Measurements from ENCODE around the gene SIGLEC10.

Gene SIGLEC10

GRCh38 chr19:51366389-51367254 is 50.8 kb downstream of the SIGLEC10 start:
- DNase-seq (ENCODE audit: low read depth, low spot score) = peak; percentile 88

DNA sequence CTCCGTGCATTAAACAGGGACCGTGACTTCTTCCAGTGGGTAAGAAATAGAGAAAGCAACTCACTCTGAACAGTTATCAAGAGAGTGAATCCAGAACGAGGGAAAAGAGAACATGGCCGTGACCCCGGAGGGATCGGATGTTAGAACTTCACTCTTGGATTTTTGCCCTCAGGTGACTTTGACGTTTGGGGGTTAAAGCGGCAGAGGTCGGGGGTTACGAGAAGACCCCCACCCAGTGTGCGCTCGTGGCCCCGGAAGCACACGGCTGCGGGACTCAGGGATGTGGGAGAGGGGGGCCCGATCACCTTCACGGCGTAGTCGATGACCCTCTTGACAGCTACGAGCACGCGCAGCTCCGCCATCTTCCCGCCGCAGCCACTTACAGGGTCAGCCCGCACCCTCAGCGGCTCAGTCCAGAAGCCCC is 51.5 kb downstream of the SIGLEC10 start, which contains the start of gene ETFB:
ETFB (minus strand) TSS at position 424 of the 424 bp plus-strand sequence; CDS start at position 362, 62 bp downstream.
- DNase-seq (ENCODE audit: low read depth, low spot score) = no peak

DNA sequence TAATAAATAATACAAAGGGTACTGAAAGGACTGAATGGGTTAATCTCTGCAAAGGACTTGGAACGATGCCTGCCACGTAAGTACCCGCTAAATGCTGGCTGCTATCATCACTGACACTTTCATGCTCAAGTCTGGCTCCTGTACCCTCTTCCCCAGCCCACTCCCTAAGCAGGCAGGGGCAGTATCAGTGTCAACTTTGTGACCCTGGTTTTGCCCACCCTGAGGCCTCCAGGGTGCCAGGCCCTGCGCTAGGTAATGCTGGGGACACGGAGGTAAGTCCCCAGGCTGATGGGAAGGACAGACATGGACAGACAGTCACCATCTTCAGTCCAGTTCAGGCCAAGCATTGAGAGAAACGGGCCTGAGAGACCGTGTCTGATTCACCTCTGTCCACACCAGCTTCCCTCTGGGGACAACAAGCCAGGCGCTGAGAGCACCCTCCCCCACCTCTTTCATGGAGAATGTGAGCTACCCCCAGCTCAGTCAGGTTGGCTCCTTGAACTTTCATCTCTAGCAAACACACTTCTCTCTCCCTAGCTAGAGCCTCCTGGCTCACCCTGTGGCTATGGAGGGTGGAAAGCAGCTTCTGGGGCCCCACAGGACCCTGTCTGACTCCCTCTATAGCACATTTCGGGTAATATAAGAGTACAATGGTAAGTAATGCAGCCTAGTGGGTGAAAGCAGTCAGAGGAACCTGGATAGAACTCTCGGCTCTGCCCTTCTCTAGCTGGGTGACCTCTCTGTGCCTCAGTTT is 52.1 kb downstream of the SIGLEC10 start:
- DNase-seq (ENCODE audit: low read depth, low spot score) = no peak

DNA sequence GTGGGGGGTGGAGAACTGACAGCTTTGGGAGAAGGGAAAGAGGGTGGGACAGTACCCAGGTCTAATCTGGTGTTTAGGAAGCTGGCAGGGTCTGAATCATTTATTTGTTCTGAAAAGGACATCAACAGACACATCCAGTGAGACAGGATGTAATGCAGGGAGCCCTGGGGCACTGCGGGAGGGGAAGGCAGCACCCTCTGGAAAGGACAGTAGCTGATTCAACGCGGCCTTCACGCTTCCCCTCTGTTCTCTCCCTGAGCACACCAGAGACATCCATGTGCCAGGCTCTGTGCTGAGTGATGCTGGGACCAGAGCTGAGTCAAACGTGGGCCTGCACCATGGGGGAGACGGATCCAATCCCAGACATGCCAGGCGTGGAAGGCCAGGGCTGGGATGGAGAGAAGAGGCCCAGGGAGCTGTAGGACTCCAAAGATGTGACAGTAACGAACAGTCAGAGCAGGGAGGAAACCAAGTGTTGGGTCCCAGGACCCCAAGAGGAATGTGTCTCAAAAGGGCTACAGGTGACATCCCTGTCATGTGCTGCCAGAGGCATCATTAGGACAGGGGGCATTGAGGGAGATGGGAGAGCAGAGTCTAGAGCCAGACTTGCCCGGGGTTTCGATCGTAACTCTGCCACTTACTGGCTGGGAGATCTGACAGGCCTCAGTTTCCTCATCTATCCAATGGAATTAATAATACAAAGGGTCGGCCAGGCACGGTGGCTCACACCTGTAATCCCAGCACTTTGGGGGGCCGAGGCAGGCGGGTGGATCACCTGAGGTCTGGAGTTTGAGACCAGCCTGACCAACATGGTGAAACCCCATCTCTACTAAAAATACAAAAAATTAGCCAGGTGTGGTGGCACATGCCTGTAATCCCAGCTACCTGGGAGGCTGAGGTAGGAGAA is 53.0 kb downstream of the SIGLEC10 start:
- no peak for DNase-seq (ENCODE audit: low read depth, low spot score)

- DNase-seq (ENCODE audit: low read depth, low spot score) = no peak
Observed at GRCh38 chr19:51361239-51361638, 56.2 kb downstream of the SIGLEC10 start.

Measured in brain pericyte (primary cell).